ENCODE measurements around the gene CYP2W1.

The CYP2W1 gene

GRCh38 chr7:1016577-1017531, 33.9 kb downstream of the CYP2W1 start:
- no peak for DNase-seq

GRCh38 chr7:1017586-1018333, 34.8 kb downstream of the CYP2W1 start:
- no peak for DNase-seq

GRCh38 chr7:1018334-1018695, 35.3 kb downstream of the CYP2W1 start:
- DNase-seq, result no peak

GRCh38 chr7:1019255-1019785, 36.3 kb downstream of the CYP2W1 start:
- no peak for DNase-seq

- no peak for DNase-seq
Measured at GRCh38 chr7:1019789-1020610, 37.0 kb downstream of the CYP2W1 start.

GRCh38 chr7:1020849-1021251, 37.9 kb downstream of the CYP2W1 start:
- DNase-seq, result no peak

GRCh38 chr7:1021366-1021765, 38.4 kb downstream of the CYP2W1 start:
- DNase-seq, result no peak

- no peak for DNase-seq
Measured at GRCh38 chr7:1021931-1022330, 39.0 kb downstream of the CYP2W1 start.

- no peak for DNase-seq
Measured at GRCh38 chr7:1022356-1022755, 39.4 kb downstream of the CYP2W1 start.

- no peak for DNase-seq
Measured at GRCh38 chr7:1022801-1023465, 40.0 kb downstream of the CYP2W1 start.

- DNase-seq, result no peak
Measured at GRCh38 chr7:1024331-1024841, 41.4 kb downstream of the CYP2W1 start.

- no peak for DNase-seq
Measured at GRCh38 chr7:1024876-1025742, 42.1 kb downstream of the CYP2W1 start.

- DNase-seq, result no peak
Measured at GRCh38 chr7:1025743-1026581, 43.0 kb downstream of the CYP2W1 start.

- no peak for DNase-seq
Measured at GRCh38 chr7:1026721-1027161, 43.8 kb downstream of the CYP2W1 start.

GRCh38 chr7:1027242-1028043, 44.5 kb downstream of the CYP2W1 start:
- DNase-seq, result no peak

- peak; percentile 84 for DNase-seq
Measured at GRCh38 chr7:1028044-1028770, 45.2 kb downstream of the CYP2W1 start.

- peak; percentile 70 for DNase-seq
Measured at GRCh38 chr7:1028775-1029636, 46.0 kb downstream of the CYP2W1 start.

Data from T1000 (cell line).